Body of pancreas (tissue), 4 donors: ENCODE data around the gene TNS3. TPM values are rescaled to one million over a fixed set of nuclear protein-coding genes. Genes with fewer than 3 reads are reported as not detected.

Experiments
- ATAC-seq: fragments of 150-250 bp; one replicate; pipeline ENCODE4 v1.9.1; 2016
- DNase-seq, 4 donors: peaks; one replicate each; pipeline ENCODE4 v3.0.0-alpha.2; 2019
- H3K27ac ChIP-seq, 4 donors: fragments of 200-600 bp; sonication (generic); 1 replicate in 3 of 4; 2 replicates in 1 of 4; pipeline versions ENCODE4 v1.5.1 to v1.6.1; 2016 to 2019; ENCODE audit warnings: mild to moderate bottlenecking in 1 of 4, mixed read lengths in 1 of 4, moderate library complexity in 1 of 4
- H3K27me3 ChIP-seq, 2 donors: fragments of 200-600 bp; sonication (generic); one replicate each; pipeline ENCODE4 v1.6.0; 2016; ENCODE audit warnings: mild to moderate bottlenecking in 1 of 2
- H3K36me3 ChIP-seq, 2 donors: fragments of 200-600 bp; sonication (generic); replicated peaks in 1 of 2; 2 replicates each; pipeline ENCODE4 v1.5.1; 2016; ENCODE audit warnings: low read depth in 2 of 2; ENCODE audit not compliant: insufficient read depth in 1 of 2
- H3K4me1 ChIP-seq: fragments of 200-600 bp; sonication (generic); one replicate; pipeline ENCODE4 v1.6.0; 2016
- H3K4me3 ChIP-seq, 2 donors: fragments of 200-600 bp; sonication (generic); 1 replicate in 1 of 2; 2 replicates in 1 of 2; pipeline ENCODE4 v1.5.1; 2016 to 2019
- H3K9me3 ChIP-seq, 3 donors: fragments of 200-600 bp; sonication (generic); 1 replicate in 2 of 3; 2 replicates in 1 of 3; pipeline ENCODE4 v1.5.1; 2016
- POLR2A ChIP-seq, 3 donors: fragments of 450-650 bp; IDR thresholded peaks; one replicate each; pipeline ENCODE4 v1.6.1; 2016; ENCODE audit warnings: antibody characterized with exemption in 3 of 3, mild to moderate bottlenecking in 2 of 3
- WGBS, 2 donors: methylation state at CpG; one replicate each; pipeline ENCODE4 v1.1.5; 2017; 5-methylcytosine and 5-hydroxymethylcytosine counted together
- intact Hi-C: fragments of 100-400 bp; cut with DNase I; formaldehyde crosslinking; loops from one replicate; pipeline ENCODE4 v1.15.1; 2023
- total RNA-seq, 2 donors: library from RNA; depleted of rRNA; stranded (reverse); fragments of >200 nt; gene quantifications; one replicate each; pipeline ENCODE4 v1.1.0, GENCODE V29; 2016
- TF ChIP-seq, protein P1 (sequence below), 7 experiments: fragments of 450-650 bp in 4 of 7; fragments of 200-600 bp in 3 of 7; sonication (generic) in 3 of 7; IDR thresholded peaks; one replicate each; pipeline ENCODE4 v1.5.1; 2016 to 2019; ENCODE audit warnings: antibody characterized with exemption in 7 of 7

The TNS3 gene
- total RNA-seq, 2 donors from 2014 or later, result 100 to 265 TPM

DNA sequence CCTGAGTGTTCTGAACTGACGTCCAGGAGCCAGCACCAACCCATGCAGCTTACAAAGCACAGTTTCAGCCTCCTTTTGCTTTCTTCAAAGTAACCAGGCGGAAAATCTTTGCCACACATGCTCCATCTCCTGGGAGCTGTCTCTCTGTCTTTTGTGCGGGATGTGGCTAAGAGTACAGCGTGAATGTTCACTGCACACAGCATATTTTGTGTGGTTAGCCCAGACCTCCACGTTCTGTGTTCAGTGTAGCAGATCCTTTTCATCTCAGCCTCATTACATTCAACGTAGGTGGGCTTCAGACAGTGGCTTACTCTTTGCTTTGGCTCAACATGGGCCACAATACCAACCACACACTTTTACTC, 200.8 kb downstream of the TNS3 start:
- no peaks in the 10 kb centered on the region for H3K27me3 ChIP-seq
- H3K9me3 ChIP-seq, result no peaks in the 10 kb centered on the region
- ATAC-seq, result no peak
- intact Hi-C loops, result no loop called here
- H3K4me3 ChIP-seq, result no peak overlapping the region
- H3K36me3 ChIP-seq, result peaks cover 0 to 2% of the 10 kb centered on the region in 2 donors
- DNase-seq, result peak in 1 of 4 donors; percentile 14
- TF ChIP-seq, protein P1, sequence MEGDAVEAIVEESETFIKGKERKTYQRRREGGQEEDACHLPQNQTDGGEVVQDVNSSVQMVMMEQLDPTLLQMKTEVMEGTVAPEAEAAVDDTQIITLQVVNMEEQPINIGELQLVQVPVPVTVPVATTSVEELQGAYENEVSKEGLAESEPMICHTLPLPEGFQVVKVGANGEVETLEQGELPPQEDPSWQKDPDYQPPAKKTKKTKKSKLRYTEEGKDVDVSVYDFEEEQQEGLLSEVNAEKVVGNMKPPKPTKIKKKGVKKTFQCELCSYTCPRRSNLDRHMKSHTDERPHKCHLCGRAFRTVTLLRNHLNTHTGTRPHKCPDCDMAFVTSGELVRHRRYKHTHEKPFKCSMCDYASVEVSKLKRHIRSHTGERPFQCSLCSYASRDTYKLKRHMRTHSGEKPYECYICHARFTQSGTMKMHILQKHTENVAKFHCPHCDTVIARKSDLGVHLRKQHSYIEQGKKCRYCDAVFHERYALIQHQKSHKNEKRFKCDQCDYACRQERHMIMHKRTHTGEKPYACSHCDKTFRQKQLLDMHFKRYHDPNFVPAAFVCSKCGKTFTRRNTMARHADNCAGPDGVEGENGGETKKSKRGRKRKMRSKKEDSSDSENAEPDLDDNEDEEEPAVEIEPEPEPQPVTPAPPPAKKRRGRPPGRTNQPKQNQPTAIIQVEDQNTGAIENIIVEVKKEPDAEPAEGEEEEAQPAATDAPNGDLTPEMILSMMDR (IDR thresholded peaks at IDR 0.05), result no peak
- TF ChIP-seq POLR2A (IDR thresholded peaks at IDR 0.05), result no peak
- H3K4me1 ChIP-seq, result peaks cover 38% of the 10 kb centered on the region
- 65 to 68% methylated on average over 6 of the region's 6 CpGs for WGBS, 2 donors
- peak overlapping the region in 3 of 4 donors; percentile 52 to 81 (median 79) for H3K27ac ChIP-seq

DNA sequence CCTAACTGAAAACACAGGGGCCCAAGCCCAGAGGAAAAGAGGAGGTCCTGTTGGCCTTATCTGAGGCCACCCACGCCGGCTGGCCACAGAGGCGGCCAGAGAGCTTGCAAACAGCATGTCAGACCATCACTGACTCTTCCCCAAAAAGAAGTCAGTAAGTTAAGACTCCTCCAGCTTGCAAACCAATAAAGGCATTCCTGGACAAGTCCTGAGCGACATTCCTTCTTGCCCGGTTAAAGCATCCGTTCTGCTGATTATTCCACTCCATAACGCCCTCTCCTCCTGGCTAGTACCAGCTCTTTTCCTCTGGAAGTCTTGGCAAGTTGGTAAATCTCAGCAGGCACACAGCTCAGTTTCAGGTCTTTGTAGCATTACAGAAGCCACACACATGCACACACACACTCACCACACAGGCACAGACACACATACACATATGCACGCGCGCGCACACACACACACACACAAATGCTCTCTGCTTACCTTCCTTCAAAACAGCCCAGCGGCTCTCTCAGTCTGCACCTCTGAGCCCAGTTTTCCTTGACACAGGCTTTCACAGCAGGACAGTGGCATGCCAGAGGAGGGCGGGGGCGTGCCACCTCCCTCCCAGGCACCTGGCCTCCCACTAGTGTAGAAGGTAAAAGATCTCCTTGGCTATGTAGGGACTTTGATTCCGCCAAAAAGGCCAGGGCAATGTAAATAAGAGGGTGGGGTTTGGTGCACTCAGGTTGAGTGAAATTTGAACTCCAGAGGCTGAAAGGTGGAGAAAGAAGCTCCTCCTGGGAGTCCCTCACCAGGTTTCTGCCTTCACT, 201.4 kb downstream of the TNS3 start:
- ATAC-seq (peak; percentile 25), DNase-seq (peak in 2 of 4 donors; percentile 22 to 24)
- H3K27me3 ChIP-seq, result no peaks in the 10 kb centered on the region
- peaks cover 0 to 2% of the 10 kb centered on the region in 2 donors for H3K36me3 ChIP-seq
- TF ChIP-seq, protein P1 (IDR thresholded peaks at IDR 0.05), result no peak
- TF ChIP-seq POLR2A (IDR thresholded peaks at IDR 0.05), result no peak
- H3K4me3 ChIP-seq, result no peak overlapping the region
- H3K4me1 ChIP-seq, result peaks cover 34% of the 10 kb centered on the region
- peak overlapping the region; percentile 52 to 81 (median 68) for H3K27ac ChIP-seq
- no peaks in the 10 kb centered on the region for H3K9me3 ChIP-seq
- intact Hi-C loops, result no loop called here
- WGBS, 2 donors, result 44 to 57% methylated on average over 12 to 15 of the region's 15 CpGs

DNA sequence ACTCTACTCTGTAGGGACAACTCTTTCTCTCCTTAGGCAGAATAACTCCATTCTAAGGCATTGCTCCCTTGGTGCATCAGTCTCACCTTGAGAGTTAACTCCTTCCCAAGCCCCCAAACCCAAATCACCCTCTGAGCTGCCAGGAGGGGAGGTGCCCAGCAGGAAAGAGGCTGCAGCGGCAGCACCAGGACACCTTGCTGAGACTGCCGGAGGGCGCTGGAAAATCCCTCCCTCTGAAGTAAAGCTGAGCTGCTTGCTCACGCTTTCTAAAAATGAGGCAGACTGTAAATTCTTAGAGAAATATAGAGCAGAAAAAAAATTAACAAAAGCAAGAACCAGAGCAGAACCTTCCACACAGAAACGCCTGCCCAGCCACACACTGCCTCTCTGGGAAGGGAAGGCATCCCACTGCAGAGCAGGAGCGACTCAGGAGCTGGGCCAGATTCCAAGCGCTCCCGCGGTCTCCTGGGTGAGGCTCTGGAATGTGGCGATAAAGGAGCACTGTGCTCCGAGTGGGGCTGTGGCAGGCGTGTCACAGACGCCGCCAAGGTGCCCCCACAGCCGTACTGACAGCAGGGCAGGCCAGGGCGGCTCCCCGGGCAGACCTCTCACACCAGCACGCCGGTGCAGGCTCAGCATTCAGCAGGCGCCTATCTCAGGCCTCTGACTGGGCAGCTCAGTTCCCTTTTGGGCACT, 202.1 kb downstream of the TNS3 start:
- WGBS, 2 donors, result 34 to 40% methylated on average over 10 to 17 of the region's 20 CpGs
- no peaks in the 10 kb centered on the region for H3K27me3 ChIP-seq
- H3K4me3 ChIP-seq, result no peak overlapping the region
- DNase-seq, result peak; percentile 70 to 85 (median 75)
- peak; percentile 91 for ATAC-seq
- peak overlapping the region; percentile 52 to 81 (median 68) for H3K27ac ChIP-seq
- no peaks in the 10 kb centered on the region for H3K9me3 ChIP-seq
- intact Hi-C loops, result no loop called here
- peak in 1 of 3 donors; percentile 39 for TF ChIP-seq POLR2A (IDR thresholded peaks at IDR 0.05)
- TF ChIP-seq, protein P1 (IDR thresholded peaks at IDR 0.05), result no peak
- no peaks in the 10 kb centered on the region for H3K36me3 ChIP-seq
- peaks cover 34% of the 10 kb centered on the region for H3K4me1 ChIP-seq

DNA sequence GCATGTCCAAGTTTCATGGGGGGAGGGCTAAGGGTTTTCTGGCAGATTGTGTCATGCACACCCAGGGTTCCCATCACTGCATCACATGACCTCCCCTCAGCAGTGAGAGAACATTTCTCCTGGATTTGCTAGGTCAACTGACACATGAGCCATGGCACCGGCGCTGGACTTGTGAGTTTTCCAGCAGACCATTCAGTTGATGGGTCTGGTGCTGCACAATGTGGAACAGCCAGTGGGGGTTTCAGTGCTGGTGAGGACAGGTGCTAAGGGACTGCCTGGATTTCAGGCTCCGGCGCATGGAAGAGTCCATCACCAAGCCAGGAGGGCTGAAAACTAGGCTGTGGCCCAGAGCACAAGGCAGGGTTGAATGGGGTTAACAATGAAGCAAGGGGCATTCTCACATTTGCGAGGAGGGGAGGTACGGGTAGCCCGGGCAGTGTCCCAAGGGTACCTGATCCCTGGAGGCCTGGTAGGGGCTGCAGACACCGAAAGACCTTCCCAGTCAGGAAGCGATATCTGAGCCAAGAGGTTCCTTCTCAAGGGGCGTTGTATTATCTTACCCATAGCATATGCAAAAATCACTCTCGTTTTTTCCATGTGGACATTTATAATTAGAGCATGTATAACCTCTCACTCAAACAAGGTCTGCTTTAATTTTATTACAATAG, 203.0 kb downstream of the TNS3 start:
- intact Hi-C loops, result no loop called here
- DNase-seq, result peak in 2 of 4 donors; percentile 8 to 11
- ATAC-seq, result no peak
- no peaks in the 10 kb centered on the region for H3K27me3 ChIP-seq
- H3K27ac ChIP-seq, result peak overlapping the region in 3 of 4 donors; percentile 52 to 81 (median 79)
- H3K36me3 ChIP-seq, result no peaks in the 10 kb centered on the region
- no peaks in the 10 kb centered on the region for H3K9me3 ChIP-seq
- no peak overlapping the region for H3K4me3 ChIP-seq
- peaks cover 40% of the 10 kb centered on the region for H3K4me1 ChIP-seq
- TF ChIP-seq, protein P1 (IDR thresholded peaks at IDR 0.05), result no peak
- TF ChIP-seq POLR2A (IDR thresholded peaks at IDR 0.05), result no peak
- 80 to 89% methylated on average over 10 to 11 of the region's 11 CpGs for WGBS, 2 donors
